NOMO-1 treated with DMSO at 0.1 percent for 48 hours (cell line): ENCODE measurements around the gene ACBD4.

Source experiments
- DNase-seq: peaks from one replicate; lab custom pipeline; 2025; ENCODE audit not compliant: unreplicated experiment; lab: John Stamatoyannopoulos, UW

The ACBD4 gene

GRCh38 chr17:45104029-45104428 lies 31.5 kb upstream of the ACBD4 start:
- DNase-seq: no peak

DNA sequence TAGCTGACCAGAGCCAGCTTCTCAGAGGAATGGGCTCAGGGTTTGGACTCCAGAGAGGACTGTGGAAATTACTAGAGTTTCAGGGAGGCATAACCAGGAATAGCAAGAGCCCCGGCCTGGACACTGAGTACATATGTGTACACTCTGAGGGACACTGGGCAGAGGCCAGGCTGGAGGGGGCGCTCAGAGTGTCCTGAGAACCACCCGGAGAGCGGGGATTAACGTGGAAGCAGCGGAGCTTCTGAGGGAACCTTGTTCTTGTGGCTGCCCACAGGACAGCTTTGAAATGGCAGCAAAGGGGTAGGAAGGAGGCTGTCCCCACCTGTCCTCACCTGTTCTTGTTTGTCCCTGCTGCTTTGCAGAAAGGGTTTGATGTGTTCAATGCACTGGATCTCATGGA lies 31.0 kb upstream of the ACBD4 start:
- no peak for DNase-seq

GRCh38 chr17:45104907-45105624 lies 30.4 kb upstream of the ACBD4 start:
- DNase-seq: no peak

DNA sequence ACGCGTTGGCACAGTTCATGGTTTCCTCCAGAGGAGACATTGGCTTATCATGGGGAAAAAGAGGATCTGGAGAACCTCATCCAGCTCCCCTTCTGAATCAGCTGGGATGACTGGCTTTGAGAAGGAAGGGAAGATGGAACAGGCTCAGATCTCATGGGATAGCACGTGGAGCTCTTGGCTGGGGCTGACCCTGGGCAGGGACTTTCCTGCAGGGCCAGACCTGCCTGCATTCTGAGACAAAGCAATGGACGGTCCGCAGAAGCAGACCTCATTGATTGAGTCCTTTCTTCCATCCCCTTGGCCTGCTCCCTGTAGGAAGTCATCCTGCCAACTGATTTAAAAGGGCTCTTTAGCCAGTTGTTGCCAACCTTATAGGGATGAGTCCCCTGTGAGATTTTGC lies 29.4 kb upstream of the ACBD4 start:
- no peak for DNase-seq

DNA sequence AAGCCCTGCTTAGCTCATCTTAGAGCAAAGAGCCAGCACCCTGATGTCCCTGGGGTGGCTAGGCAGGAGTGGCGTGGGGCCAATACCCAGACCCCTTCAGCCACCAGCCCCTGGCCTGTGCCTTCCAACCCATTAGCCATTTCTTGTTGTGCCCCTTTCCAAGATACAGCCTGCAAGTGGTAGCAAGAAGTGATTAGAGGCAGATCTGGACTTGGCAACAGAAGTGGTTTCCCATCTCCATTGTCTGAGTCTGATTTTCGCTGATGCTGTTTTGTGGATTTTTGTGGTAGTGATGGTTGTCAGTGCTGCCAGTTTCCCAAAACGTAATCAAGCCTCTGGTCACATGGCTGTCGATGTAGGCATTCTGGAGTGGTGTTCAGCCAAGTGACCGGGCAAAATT lies 28.9 kb upstream of the ACBD4 start:
- DNase-seq: no peak

DNA sequence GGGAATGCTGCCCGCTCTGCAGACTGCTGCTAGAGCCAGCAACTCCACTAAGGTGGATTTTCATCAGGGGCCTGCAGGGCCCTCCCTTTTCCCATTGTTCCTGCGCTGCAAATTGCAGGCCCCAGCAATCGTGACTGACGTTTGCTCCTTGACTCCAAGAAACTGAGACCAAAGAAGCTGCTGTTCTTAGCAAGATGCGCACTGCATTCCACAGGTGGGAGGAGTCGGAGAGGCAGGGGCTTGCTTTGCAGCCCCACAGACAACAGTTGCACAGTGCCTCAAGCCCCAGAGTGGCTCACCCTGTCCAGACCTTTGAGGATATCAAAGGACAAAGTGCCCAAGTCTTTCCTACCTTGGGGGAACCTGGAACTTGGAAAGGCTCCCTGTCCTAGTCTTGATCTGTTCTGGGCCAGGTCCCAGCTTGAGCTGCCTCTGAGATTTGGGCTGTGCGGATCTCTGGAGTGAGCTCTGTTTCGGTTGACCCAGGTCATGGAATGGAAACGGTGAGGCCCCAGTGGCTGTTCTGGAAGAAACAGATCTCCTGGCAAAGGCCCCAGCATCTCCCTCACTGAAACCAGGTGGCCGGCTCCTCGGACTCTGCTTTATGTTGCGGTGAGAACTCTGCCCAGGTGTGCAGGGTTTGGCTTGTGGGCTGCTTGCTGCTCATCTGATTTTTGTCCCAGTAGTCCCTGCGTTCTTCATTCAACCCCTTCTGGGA lies 28.0 kb upstream of the ACBD4 start:
- no peak for DNase-seq

DNA sequence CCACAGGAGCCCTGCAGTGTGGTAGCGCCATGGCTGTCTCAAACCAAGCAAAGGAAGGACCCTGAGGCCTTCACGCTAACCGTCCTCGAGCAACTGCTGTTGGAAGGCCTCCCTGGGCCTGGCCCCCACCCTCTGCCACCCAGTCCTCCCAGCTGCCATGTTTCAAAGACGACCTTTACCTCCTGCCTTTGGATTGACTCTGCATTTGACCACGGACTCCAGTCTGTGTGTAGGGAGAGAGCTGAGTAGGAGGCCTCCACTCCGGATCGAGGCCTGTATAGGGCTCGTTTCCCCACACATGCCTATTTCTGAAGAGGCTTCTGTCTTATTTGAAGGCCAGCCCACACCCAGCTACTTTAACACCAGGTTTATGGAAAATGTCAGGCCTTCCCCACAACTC lies 27.4 kb upstream of the ACBD4 start:
- no peak for DNase-seq

DNA sequence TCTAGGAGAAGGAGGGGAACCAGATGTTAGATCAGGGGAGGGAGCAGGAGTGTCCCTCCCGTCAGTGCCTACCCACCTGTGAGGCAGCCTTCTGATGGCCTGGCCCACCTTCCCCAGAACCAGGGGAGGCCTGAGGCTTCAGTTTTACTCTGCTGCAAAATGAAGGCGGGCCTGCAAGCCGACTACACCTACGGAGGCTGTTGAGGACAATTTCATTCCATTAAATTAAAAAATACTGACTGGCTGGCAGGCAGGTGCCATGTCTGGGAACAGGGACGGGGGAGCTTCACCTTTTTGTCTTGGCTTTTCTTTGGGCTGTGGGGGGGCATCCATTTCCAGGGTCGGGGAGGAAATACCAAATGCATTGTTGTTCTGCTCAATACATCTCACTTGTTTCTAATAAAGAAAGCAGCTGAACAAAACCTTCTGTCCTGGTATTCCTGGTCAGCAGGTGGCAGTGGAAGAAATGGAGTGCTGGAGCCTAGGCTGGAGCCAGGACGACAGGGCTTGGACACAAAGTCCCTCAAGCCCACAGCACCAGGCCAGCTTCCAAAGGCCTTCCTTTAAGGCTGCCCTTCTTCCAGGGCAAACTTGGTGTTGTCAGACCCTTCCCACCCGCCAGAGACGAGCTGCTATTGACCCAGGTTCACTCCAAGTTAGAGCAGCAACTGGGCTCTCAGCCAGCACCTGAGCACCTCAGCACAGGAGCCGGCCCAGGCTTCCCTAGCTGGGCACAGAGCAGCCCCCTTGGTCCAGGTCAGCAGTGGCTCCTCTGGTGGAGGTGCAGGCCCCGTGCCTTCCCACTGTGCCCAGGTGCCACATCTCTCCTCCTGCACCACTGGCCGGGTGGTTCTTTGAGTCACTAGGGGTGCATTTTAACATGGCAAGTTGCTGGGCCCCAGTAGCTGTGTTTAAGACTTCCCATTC lies 26.6 kb upstream of the ACBD4 start:
- no peak for DNase-seq

GRCh38 chr17:45110676-45111611 lies 24.5 kb upstream of the ACBD4 start:
- no peak for DNase-seq

GRCh38 chr17:45111850-45112249 lies 23.6 kb upstream of the ACBD4 start:
- DNase-seq: no peak

DNA sequence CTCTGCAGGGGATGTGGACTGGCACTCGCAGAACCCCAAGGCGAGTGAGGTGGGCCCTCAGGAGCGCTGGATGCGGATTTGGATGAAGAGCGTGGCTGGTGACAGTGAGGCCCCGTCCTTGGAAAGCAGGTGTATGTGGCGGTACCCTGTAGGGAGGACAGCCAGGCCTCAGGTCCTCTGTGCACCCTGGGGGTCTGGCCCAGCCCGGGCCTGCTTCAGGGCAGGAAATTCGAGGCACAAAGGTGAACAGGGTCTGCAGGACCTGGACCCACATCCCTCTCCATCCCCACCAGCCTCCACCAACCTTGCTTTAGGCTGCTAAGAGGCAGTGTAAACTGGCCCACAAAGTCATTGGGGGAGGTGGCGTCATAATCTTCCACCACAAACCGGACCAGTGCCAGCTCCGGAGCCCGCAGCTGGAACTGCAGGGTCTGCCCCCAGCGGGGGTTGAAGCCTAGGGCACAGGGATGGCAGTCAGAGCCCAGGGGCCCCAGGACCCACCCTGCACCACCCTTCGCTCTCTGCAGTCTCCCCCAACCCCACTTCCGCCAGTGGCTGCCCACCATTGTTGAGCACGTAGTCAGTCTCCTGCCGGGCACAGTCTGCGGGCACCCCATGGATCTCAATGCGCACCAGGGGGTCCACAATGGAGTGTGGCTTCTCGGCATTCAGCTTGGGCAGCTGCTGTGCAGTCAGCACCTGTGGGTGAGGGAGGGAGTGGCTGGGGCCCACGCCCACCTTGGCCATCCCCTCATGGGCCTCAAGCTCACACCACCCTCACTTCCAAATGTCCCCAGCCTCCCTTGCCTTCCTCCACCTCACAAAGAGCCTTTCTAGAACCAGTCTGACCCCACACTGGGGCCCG lies 22.7 kb upstream of the ACBD4 start:
- DNase-seq: no peak

GRCh38 chr17:45113424-45113754 lies 22.1 kb upstream of the ACBD4 start:
- no peak for DNase-seq

GRCh38 chr17:45114117-45114932 lies 21.2 kb upstream of the ACBD4 start:
- no peak for DNase-seq

- DNase-seq: no peak
Observed at GRCh38 chr17:45115015-45115625, 20.4 kb upstream of the ACBD4 start.

DNA sequence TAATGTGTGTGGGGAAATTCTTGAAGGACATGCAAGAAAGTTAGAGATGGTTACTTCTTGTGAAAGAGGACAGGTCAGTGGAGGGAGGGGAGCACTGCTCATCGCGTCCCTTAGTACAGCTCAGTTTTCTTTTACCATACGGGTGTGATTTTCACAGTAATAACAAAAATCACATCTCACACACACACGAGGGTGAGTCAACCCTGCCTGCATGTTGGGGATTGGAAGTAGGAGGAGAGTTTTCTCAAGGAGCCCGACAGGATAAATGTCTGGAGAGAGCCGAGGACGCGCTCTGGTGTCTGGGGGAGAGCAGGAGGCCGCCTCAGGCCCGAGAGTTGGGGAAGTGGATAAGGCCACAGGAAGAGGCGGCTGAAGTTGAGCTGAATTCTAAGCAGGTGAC lies 19.6 kb upstream of the ACBD4 start:
- no peak for DNase-seq

DNA sequence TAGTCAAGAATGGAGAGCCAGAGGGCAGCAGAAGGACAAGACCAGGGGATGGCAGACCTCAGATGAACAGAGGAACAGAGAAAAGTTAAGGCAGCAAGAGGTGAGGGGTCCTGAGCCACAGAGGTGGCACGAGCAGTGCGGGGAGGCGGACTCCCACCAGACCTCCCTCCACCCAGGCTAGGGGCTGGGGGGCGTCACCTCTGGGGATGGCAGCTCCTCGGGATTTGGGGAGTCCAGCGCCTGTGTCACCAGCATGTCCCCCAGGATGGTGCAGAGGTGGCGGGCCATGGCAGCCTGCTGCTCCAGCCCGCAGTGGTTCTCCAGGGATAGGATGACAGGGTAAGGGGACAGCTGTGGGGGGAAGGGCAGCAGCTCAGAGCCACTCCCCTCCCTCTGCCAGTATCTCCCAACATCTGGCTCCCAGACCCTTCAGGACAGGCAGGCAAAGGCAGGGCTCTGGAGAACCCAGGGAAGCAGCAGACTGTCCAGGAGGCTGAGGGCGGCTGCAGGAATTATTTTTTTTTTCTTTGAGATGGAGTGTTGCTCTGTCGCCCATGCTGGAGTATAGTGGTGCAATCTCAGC lies 19.0 kb upstream of the ACBD4 start:
- DNase-seq: no peak

GRCh38 chr17:45117334-45117733 lies 18.2 kb upstream of the ACBD4 start:
- DNase-seq: no peak
